ENCODE results near the gene JAKMIP1. TPM values are rescaled to one million over a fixed set of nuclear protein-coding genes. Genes with fewer than 3 reads are reported as not detected.
"Not testable (repeated sequence)": the region's sequence is repeated elsewhere in the genome, so short reads cannot be mapped to it uniquely, and the experiment has no call there.

JAKMIP1 gene
- total RNA-seq, 1 donor from 2014 or later: 28.9 TPM

DNA sequence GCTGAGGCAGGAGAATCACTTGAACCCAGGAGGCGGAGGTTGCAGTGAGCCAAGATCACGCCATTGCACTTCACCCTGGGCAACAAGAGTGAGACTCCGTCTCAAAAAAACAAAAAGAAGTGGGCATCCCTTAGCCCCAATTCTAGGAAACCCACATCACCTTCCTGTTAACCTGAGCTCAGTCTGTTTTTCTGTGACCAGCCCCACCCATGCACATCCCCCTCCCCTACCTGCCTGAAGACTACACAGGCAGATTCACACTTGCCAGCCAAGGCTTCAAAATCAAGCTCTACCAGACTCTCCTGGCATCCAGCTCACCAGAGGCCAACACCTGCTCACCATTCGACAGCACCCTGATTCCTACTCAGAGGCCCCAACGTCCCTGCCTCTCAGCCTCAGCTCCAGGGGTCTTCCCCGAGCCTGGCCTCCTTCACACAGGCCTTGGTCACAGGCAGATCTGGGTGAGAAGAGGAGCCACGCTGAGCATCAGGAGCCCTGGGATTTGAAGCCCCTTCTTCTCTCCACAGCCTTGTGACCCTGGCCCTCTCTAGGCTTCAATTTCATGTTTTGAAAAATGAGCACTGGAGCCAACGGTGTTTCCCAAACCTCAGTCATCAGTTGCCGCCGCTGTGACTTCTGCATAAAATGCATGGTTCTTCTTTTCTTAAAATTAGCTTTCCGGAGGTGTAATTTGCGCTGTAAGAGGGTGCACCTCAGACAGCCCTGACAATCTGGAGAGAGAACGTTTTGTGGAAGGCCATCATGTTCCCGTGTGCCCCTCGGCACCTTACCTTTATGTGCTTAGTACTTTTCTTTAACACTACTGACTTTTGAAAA, 47.3 kb downstream of the JAKMIP1 start:
- DNase-seq (ENCODE audit: low spot score in 2 of 2) (no peak), FAIRE-seq (no peak)

- no peak for DNase-seq (ENCODE audit: low spot score in 2 of 2)
- FAIRE-seq: no peak
Observed at GRCh38 chr4:6150046-6150735, 50.2 kb downstream of the JAKMIP1 start.

GRCh38 chr4:6148506-6149205, 51.7 kb downstream of the JAKMIP1 start:
- no peak for FAIRE-seq
- no peak for DNase-seq (ENCODE audit: low spot score in 2 of 2)

DNA sequence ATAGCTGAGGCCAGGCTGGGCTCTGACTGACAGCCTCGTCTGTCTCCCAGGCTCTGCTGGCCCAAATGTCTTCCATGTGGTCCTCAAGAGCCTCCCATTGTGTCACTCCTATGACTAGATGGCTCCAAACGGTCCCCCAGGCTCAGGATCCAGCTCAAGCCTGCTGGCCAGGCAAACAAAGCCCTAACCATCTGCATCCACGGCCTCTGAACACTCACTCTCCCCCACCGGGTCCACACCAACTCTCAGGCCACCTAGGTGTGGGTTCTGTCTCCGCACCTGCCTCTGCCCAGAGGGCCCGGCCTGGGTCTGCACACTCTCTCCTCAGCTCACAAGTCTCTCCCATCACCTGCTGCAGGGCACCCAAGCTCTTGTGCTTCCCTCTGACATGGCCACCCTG, 52.9 kb downstream of the JAKMIP1 start:
- FAIRE-seq (no peak), DNase-seq (ENCODE audit: low spot score in 2 of 2) (no peak)

- FAIRE-seq (no peak), DNase-seq (ENCODE audit: low spot score in 2 of 2) (no peak)
Observed at GRCh38 chr4:6143603-6144181, 56.7 kb downstream of the JAKMIP1 start.

DNA sequence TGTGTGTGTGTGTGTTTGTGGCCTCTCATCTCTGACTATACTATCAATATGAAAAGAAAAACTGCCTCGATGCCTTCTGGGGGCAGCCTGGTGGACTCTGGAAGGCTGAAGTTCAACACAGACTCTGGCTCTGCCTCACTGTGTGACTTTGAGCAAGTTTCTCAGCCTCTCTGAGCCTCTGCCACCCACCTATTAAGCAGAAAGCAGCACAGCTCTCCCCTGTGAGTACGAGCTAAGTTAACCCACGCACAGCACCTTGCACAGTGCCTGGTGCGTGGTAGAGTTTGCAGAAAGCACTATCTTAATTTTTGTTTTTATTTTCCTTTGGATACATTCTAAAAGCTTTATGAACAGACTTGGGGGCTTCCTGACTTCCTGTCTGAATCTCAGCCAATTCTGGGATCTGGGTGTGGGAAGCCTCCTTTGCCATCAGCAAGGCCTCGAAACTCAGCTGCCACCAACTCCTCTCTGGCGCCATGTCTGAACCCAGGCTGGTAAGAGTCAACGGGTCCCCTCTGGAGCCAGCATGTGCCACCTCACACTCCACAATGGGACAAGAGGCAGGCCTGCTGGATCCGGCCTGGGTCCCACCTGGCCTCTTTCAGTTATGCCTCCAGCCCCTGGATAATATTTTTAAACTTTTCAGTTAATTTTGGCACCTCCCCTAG, 57.3 kb downstream of the JAKMIP1 start:
- FAIRE-seq: no peak

DNA sequence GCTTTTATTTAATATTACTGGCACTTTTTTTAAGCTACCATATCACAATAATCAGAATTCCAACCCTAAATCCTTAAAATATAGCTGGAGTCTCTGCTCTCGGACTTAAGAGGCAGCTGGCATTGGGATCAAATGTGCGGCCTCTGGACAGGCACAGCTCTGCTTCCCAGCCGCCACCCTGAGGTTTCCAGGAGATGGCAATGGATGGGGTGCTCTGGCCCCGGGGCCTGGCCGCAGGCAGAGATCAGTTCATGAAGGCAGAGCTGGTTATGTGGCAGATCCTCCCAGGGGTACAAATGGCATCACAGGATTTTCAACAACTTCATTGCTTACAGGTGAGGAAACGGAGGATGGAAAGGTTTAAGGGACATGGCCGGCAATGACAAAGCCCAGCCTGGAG, 57.8 kb downstream of the JAKMIP1 start:
- no peak for DNase-seq (ENCODE audit: low spot score in 2 of 2)
- FAIRE-seq: no peak

More for the DNA sequence above, 57.3 kb downstream of the JAKMIP1 start:
- no peak for DNase-seq (ENCODE audit: low spot score in 2 of 2)

DNA sequence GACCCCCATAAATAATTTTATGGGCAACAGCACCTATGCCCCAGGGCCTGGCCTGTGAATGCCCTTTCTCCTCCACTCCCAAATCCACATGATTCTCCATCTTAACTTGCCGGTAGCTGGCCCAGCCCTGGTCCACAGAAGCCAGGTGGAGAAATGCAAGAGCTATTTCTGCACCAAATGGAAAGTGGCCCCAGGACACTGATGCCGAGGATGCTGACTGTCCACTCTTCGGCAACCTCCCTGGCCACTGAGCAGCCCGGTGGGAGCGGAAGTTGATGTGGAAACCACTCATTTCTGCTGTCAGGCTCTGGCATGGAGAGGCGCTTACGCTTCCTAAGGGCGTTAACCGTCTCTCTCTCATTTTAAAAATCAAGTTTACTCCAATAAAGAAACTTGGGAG, 58.8 kb downstream of the JAKMIP1 start:
- FAIRE-seq: no peak
- no peak for DNase-seq (ENCODE audit: low spot score in 2 of 2)

GRCh38 chr4:6141021-6141420, 59.3 kb downstream of the JAKMIP1 start:
- not testable (repeated sequence) for FAIRE-seq; DNase-seq (ENCODE audit: low spot score in 2 of 2)

DNA sequence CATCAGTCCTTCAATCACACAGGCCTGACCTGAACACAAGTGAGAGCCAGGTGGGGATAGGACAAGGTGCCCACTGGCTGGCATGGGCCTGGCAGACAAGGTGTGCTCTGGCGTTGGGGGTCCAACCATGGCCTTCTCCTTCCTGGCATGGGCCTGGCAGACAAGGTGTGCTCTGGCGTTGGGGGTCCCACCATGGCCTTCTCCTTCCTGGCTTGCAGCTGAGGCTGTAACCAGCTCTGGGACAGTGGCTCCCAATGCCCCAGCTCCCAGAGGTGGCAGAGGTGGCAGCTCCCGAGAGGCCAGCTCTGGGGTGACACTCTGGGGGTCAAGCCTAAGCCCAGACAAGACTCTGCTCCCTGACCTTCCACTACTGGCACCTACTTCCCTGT, 62.6 kb downstream of the JAKMIP1 start:
- no peak for DNase-seq (ENCODE audit: low spot score in 2 of 2)
- no peak for FAIRE-seq

DNA sequence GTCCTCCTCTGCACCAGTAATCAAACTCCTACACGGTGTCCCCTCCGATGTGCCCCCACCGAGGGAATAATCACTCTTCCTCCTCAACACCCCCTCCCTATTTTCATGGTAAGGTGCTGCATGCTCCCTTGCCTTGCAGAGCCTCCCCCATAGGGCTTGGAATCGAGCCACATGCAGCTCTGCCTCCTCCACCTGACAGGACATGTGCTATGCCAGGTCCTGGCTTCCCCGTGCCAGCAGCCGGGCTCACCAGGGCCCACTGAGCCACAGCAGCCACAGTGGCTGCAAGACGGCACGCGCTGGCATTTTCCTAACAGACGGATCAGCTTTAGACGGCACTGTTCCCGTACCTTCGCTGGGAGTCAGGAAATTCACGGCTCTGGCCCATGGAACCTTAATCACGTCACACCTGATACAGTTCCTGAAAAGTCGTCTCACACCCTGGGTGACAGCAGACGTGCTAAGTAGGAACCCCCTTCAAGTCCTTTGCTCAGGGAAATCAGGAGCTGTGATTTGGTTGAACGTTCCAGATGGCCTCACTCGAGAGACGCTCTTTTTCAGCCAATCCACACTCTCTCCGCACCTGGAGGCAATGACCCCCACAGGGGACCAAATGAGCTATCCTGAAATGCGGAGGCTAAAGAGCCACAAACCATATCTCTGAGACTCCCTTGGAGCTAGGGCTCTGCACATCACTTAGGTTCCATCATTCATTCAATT, 63.2 kb downstream of the JAKMIP1 start:
- DNase-seq (ENCODE audit: low spot score in 2 of 2) (no peak), FAIRE-seq (no peak)

GRCh38 chr4:6134612-6135220, 65.6 kb downstream of the JAKMIP1 start:
- FAIRE-seq (no peak), DNase-seq (ENCODE audit: low spot score in 2 of 2) (no peak)

- no peak for FAIRE-seq
- DNase-seq (ENCODE audit: low spot score in 2 of 2): no peak
Observed at GRCh38 chr4:6132716-6133115, 67.6 kb downstream of the JAKMIP1 start.

DNA sequence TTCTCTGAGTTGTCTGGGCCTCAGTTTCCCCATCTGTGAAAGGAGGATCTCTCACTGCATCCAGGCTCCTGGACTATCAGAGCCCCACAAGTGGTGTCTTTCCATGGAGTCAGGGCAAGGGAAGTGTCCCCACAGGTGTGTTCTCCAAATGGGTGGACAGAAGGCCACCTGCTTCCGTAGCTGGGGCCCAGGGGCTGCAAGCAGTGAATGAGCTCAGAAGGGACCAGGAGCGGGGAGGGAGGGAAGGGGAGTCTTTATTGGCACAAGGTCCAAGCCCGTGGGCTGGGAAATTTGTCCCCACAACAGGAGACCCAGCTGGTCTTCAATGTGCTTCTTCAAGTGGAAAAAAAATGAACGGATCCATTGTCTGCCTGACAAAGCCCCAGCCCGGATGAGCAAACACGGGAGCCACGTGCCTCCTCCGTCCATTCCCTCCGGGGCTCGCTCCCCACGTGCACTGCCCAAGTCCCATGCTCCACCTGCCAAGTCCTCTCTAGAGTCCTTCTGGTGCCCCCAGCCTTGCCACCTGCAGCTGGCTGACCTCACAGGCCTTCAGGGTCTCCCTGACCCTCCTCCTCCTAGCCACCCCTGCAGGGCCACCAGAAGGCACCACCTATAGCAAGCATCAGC, 72.0 kb downstream of the JAKMIP1 start:
- no peak for FAIRE-seq
- peak in 1 of 2 donors; percentile 33 for DNase-seq (ENCODE audit: low spot score in 2 of 2)

- FAIRE-seq (no peak), DNase-seq (ENCODE audit: low spot score in 2 of 2) (no peak)
Observed at GRCh38 chr4:6126971-6127745, 73.2 kb downstream of the JAKMIP1 start.

DNA sequence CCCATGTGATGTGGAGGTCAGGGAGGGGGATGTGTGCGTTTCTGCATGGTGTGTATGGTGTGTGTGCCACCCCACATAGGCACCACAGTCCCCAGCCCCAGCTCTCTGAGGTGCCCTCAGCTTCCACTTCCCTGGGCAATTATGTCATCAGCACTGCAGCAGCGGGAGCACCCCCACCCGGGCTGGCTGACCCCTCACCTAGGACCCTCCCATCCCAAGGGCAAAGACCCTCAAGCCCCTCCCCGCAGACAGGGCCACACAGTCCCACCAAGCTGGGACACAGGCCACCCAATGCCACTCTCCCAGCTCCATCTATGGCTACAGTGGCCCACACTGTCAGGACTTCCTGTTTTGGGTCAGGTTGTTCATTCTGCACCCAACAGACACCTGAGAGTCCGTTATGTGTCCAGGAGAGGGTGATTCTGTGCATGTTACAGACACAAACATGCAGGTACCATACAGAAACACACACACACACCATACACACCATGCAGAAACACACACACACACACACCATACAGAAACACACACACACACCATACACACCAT, 75.2 kb downstream of the JAKMIP1 start:
- FAIRE-seq: no peak

DNA sequence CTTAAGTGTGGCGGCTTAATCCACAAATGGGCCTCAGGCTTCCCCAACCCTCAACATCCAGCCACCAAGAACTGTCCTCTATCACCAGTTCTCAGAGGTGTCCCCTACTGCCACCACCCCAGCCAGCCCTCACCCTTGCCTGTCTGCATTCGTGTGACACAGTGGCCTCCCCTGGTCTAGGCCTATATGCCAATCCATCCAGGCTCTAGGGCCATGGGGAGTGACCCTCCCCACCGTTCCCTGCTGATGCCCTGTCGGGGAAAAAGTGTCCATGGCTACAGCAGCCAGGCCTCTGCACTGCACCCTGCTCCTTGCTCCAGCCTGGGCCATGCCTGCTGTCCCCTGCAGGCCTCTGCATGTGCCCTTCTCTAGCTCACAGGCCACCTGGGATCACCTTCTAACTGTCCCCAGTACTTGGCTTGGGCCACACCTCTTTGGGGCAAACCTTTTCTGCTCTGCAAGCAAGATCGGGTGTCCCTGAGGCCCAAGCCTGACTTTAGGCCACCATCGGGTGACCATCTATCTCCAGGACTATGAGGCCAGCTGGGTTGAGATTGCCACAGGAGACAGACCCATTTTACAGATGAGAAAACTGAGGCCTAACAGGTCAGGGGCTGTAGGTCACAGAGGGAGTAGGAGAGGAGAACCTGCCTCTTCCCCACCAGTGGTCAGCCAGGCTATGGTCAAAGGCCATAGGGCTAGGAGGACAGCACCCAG, 75.8 kb downstream of the JAKMIP1 start:
- no peak for FAIRE-seq
- no peak for DNase-seq (ENCODE audit: low spot score in 2 of 2)

More for the DNA sequence above, 75.2 kb downstream of the JAKMIP1 start:
- DNase-seq (ENCODE audit: low spot score in 2 of 2): no peak

All from frontal cortex (tissue), 4 donors.